ENCODE measurements around the gene UGT2B15.
"Not testable (repeated sequence)": the region's sequence is repeated elsewhere in the genome, so short reads cannot be mapped to it uniquely, and the experiment has no call there.

DNA sequence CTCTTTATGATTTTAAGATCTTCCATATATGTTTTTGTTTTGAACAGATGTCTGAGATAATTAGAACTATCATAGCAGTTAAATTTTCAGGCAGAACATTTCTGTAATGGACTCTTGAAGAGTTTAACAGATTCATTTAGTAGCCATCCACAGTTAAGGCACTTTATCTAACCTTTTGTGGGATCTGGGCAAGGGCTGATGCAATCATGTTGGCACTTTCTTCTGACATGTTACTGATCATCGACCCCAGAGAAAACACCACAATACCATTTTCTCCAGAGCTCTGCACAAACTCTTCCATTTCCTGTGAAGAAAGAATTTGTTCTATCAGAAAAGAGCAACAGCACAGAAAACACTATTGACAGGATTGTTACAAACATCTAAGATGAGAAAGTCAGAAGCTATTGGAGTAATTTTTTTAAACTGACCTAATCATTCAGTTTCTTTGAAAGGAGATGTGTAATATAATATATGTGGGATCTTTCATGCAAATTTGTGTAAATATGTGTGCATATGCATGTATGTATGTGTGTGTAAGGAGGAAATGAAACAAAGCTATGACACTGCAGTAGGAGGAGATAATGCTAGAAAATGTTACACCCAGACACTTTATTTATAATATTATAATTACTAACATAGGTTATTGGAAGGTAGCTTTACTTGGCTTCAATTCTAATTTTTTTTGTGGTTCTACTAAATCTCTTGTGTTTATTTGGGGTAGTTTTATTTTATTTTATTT, 7.4 kb downstream of the UGT2B15 start:
- TF ChIP-seq, protein P1, sequence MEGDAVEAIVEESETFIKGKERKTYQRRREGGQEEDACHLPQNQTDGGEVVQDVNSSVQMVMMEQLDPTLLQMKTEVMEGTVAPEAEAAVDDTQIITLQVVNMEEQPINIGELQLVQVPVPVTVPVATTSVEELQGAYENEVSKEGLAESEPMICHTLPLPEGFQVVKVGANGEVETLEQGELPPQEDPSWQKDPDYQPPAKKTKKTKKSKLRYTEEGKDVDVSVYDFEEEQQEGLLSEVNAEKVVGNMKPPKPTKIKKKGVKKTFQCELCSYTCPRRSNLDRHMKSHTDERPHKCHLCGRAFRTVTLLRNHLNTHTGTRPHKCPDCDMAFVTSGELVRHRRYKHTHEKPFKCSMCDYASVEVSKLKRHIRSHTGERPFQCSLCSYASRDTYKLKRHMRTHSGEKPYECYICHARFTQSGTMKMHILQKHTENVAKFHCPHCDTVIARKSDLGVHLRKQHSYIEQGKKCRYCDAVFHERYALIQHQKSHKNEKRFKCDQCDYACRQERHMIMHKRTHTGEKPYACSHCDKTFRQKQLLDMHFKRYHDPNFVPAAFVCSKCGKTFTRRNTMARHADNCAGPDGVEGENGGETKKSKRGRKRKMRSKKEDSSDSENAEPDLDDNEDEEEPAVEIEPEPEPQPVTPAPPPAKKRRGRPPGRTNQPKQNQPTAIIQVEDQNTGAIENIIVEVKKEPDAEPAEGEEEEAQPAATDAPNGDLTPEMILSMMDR (IDR thresholded peaks at IDR 0.05; ENCODE audit: low read length) = not testable (repeated sequence)
- TF ChIP-seq EZH2 (IDR thresholded peaks at IDR 0.05; ENCODE audit: borderline replicate concordance, low read length) = not testable (repeated sequence)
